ENCODE data around the gene PTGER3.
"Not testable (repeated sequence)": the region's sequence is repeated elsewhere in the genome, so short reads cannot be mapped to it uniquely, and the experiment has no call there.

Gene PTGER3

GRCh38 chr1:71001624-71002023 lies 46.0 kb downstream of the PTGER3 start:
- no peak for DNase-seq

DNA sequence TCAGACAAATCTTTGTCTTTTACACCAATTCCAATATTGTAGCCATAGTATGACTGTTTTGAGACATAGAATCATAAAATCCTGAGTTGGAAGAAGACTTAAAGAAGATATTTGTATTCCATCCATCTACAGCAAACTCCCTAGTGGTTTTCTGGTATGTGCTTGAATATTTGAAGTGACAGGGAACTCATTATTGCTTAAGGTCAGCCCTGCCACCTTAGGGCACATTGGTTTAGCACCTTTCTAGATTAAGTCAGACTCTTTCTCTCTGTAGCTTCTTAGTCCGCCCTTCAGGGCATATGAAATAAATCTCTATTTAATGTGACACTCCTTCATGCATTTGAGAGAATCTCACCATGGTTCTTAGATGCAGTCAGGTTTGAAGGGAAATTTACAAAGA lies 49.8 kb downstream of the PTGER3 start:
- no peak for DNase-seq

- DNase-seq, result peak; percentile 35
Measured at GRCh38 chr1:70994753-70995268, 52.8 kb downstream of the PTGER3 start.

GRCh38 chr1:70993798-70994197 lies 53.8 kb downstream of the PTGER3 start:
- no peak for DNase-seq

DNA sequence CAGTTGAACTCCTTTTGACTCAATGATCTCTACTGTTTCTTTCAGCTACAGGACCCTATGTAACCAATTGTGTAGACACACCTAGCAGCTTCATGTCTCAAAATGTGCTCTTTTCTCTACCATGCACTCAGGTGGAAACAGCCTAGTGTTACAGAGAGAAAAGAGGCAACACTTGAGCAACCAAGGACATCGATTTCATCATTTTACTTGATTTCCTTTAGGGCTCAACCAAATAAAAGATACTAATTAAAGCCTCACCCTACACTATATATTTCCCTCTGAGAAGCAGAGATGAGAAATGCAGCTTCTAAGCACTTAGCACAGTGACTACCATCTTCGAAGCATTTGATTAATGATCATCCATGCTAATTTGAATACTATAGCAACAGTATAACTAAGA lies 55.1 kb downstream of the PTGER3 start:
- no peak for DNase-seq

DNA sequence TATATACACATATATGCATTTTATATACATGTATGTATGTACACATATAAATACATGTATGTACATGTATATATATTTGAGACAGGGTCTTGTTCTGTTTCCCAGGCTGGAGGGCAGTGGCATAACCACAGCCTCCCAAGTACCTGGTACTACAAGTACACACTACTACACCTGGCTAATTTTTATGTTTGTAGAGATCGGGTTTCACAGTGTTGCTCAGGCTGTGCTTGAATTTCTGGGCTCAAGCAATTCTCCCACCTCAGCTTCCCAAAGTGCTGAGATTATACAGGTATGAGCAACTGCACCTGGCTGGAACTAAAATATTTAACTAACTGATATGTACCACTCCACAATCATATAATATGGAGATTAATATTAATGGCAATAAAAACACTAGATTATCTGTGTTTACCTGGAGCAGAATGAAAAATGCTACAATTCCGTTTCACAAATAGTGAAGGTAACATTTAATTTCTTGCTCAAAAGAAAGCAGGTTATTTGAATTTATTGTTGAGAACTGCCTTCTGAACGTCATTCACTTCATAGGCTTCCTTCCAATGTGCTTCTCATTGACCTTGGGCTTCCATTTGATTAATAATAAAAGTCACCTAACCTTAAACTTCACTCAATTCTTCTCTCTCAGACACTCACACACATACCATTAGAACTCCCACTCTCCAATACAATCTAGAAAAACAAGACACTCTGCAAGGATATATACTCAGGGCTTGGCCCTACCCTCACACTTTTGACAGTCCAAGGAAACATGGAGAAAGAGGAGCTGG lies 57.0 kb downstream of the PTGER3 start:
- DNase-seq, result peak; percentile 77

DNA sequence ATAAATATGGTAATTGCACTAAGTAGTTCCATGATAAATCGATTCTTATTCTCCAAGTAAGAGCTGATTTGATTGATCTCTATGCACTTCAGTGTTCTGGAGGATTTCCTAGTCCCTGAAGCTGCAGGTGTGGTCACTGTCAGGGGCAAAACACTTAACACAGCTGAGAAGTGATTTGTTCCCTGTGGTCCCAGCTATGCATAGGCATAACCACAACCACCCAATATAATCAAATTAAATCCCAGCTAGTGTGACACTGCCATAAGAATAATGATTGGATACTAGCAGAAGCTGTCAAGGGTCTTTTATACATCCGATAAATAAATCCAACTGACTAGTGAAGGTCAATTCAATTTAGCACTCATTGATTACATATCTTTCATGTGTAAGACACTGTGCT lies 60.1 kb downstream of the PTGER3 start:
- no peak for DNase-seq

- not testable (repeated sequence) for DNase-seq
Measured at GRCh38 chr1:70985776-70986225, 61.8 kb downstream of the PTGER3 start.

DNA sequence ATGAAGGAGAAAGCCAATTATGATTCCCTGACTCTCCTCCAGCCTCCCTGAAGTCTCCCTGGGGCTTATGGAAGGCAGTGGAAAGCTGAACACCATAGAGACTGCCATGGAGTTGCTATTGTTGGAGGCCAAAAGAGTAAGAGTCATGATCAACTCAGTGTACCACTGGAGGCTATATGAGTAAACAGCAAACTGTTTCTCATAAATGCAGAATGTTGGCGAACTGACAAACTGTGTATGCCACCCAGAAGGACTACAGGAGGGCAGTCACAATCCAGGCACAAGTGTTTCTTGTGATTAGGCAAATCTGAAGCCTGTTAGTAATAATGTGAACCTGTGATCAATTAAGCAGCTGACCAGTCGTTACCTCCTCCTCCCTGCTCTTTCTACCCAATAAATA lies 62.3 kb downstream of the PTGER3 start:
- DNase-seq, result not testable (repeated sequence)

GRCh38 chr1:70980361-70980760 lies 67.3 kb downstream of the PTGER3 start:
- DNase-seq, result no peak

- DNase-seq, result no peak
Measured at GRCh38 chr1:70979881-70980280, 67.7 kb downstream of the PTGER3 start.

- DNase-seq, result no peak
Measured at GRCh38 chr1:70979313-70979712, 68.3 kb downstream of the PTGER3 start.

DNA sequence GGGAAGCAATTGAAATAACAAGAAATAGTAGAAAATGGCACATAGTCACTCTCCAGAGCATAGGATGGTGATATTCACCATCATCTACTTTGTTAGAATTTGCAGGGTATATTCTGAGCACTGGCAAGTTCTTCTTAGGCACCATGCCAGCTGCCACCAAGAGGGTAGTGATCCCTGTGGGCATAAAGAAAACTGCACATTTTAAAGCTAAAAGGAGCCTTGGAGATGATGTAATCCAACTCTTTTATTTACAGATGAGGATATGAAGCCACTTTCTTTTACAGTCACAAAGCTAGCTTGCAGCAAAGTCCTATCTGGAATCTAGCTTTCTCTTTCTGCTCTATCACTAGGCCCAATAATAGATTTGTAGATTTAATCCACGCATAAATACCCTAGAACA lies 69.0 kb downstream of the PTGER3 start:
- DNase-seq, result peak; percentile 37

- DNase-seq, result no peak
Measured at GRCh38 chr1:70977575-70977974, 70.0 kb downstream of the PTGER3 start.

GRCh38 chr1:70977041-70977440 lies 70.6 kb downstream of the PTGER3 start:
- DNase-seq, result no peak

GRCh38 chr1:70973754-70974153 lies 73.9 kb downstream of the PTGER3 start:
- no peak for DNase-seq

DNA sequence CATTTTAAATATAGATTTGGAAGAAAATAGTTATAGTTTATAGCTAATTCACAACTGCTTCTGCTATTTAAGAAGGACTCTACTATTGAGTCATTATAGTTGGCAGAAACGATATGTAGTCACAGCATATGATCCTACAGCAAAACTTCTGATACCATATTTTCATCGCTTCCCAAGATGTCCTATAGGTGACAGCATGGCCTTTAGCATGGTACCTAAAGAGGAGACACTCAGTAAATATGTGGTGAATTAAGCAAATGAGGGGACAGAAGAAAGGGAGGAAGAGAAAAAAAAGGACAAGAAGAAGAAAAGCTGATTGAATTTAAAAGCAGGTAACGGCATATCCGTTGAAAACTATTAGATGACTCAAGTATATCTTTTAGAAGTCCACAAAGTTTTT lies 77.2 kb downstream of the PTGER3 start:
- DNase-seq, result no peak

GRCh38 chr1:70966018-70966638 lies 81.5 kb downstream of the PTGER3 start:
- DNase-seq, result peak; percentile 7

- DNase-seq, result no peak
Measured at GRCh38 chr1:70963374-70963773, 84.2 kb downstream of the PTGER3 start.

GRCh38 chr1:70961374-70961975 lies 86.1 kb downstream of the PTGER3 start:
- no peak for DNase-seq

- no peak for DNase-seq
Measured at GRCh38 chr1:70948396-70949017, 99.1 kb downstream of the PTGER3 start.

- DNase-seq, result no peak
Measured at GRCh38 chr1:70947835-70948234, 99.8 kb downstream of the PTGER3 start.

DNA sequence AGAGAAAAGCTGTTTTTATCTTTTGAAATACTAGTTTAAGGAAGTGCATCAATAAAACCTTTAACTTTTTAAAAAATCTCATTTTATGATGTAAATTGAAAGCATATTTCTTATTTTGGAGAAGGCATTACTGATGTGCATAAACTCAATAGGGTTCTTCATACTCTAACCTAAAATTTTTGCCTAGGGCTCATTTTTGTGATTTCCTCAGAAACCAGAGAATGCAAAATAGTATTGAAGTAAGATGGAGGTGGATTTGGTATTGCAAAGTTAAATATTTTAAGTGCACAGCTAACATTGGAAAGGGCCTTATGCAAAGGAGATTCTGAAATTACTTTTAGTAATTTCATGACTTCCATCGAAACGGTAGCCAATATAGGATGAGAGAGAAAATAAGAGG lies 101.9 kb downstream of the PTGER3 start:
- no peak for DNase-seq
